ENCODE measurements around the gene ACAN.

DNA sequence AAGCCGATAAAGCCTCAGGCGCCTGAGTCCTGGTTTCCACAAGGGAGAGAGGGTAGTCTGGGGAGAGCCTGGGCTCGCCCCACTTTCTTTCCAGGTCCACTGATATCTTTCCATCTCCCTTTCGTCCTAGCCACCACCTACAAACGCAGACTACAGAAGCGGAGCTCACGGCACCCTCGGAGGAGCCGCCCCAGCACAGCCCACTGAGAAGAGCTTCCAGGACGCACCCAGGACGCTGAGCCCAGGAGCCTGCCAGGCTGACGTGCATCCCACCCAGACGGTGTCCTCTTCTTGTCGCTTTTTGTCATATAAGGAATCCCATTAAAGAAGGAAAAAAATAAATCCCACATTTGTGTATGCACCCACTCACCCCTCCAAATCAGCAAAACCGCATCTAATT, 71.0 kb downstream of the ACAN start:
- TF ChIP-seq CTCF (IDR thresholded peaks at IDR 0.05) (no peak), SMAD4 (CRISPR knock-in tag; IDR thresholded peaks at IDR 0.05) (no peak), ESRRA (CRISPR knock-in tag; IDR thresholded peaks at IDR 0.05; ENCODE audit: borderline replicate concordance) (no peak), MLX (CRISPR knock-in tag; IDR thresholded peaks at IDR 0.05) (no peak), NR2C2 (CRISPR knock-in tag; IDR thresholded peaks at IDR 0.05) (no peak), RELA (CRISPR knock-in tag; IDR thresholded peaks at IDR 0.05; ENCODE audit: borderline replicate concordance) (no peak), MAX (CRISPR knock-in tag; IDR thresholded peaks at IDR 0.05) (no peak), TEAD4 (CRISPR knock-in tag; IDR thresholded peaks at IDR 0.05) (no peak), CREM (CRISPR knock-in tag; IDR thresholded peaks at IDR 0.05) (no peak), SMAD3 (CRISPR knock-in tag; IDR thresholded peaks at IDR 0.05; ENCODE audit: borderline replicate concordance) (no peak)
- TF ChIP-seq, protein P1, sequence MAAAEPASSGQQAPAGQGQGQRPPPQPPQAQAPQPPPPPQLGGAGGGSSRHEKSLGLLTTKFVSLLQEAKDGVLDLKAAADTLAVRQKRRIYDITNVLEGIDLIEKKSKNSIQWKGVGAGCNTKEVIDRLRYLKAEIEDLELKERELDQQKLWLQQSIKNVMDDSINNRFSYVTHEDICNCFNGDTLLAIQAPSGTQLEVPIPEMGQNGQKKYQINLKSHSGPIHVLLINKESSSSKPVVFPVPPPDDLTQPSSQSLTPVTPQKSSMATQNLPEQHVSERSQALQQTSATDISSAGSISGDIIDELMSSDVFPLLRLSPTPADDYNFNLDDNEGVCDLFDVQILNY (CRISPR knock-in tag; IDR thresholded peaks at IDR 0.05), result no peak

All from WTC11 (cell line).